GM13976 (cell line): ENCODE data around the gene PIERCE2.
"Not testable (repeated sequence)": the region's sequence is repeated elsewhere in the genome, so short reads cannot be mapped to it uniquely, and the experiment has no call there.

ENCODE experiments used
- DNase-seq: peaks from one replicate; pipeline ENCODE4 v3.0.0; 2012; ENCODE audit warnings: low spot score
- CTCF ChIP-seq: IDR thresholded peaks from 2 replicates; pipeline ENCODE4 v1.5.1; 2012; ENCODE audit warnings: borderline replicate concordance, mild to moderate bottlenecking; ENCODE audit not compliant: insufficient read depth; ENCODE audit errors: extremely low read depth, missing control alignments, control extremely low read depth
- in situ Hi-C: fragments of 300-500 bp; cut with MboI; formaldehyde crosslinking; loops from one replicate; pipeline ENCODE4 v1.12.0; 2022; ENCODE audit warnings: low sequenced_read_pairs, mixed read lengths, inconsistent platforms; ENCODE audit not compliant: unreplicated experiment

PIERCE2 gene

DNA sequence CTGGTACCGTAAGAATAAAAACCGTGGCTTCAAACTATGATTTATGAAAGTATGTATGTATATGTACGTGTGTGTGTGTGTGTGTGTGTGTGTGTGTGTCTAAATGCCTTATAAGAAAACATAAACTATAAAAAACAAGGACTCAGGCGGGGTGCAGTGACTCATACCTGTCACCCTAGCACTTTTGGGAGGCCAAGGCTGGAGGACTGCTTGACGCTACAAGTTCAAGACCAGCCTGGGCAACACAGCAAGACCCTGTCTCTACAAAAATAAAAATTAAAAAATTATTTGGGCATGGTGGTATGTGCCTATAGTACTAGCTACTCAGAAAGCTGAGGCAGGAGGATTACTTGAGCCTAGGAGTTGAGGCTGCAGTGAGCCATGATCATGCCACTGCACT lies 29.2 kb upstream of the PIERCE2 start:
- TF ChIP-seq CTCF, result no peak
- in situ Hi-C loops, result no loop called here
- DNase-seq, result no peak

DNA sequence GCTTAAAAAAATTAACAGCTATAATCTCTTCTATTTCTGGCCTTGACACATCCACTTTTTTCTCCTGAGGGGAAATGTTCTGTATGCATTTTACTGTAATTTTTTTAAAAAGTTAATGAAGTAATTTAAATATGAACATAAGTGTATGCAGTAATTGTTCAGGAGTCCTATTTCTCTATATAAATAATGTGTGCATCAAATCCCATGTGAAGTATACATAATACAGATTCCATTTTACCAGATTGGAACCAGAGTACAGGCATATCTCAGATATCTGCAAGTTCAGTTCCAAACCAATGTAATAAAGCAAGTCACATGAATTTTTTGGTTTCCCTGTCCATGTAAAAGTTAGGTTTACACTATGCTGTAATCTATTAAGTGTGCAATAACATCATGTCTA lies 26.7 kb upstream of the PIERCE2 start:
- TF ChIP-seq CTCF, result no peak
- in situ Hi-C loops, result no loop called here
- no peak for DNase-seq

DNA sequence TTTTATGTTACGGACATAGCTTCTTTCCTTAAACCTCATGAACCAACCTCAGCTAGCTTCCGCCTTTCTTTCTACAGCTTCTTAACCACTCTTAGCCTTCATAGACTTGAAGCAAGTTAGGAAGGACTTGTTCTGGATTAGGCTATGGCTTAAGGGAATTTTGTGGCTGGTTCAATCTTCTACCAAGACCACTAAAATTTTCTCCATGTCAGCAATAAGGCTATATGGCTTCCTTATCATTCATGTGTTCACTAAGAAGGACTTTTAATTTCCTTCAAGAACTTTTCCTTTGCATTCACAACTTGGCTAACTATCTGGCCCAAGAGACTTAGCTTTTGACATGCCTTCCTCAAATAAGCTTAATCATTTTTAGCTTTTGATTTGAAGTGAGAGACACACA lies 24.6 kb upstream of the PIERCE2 start:
- DNase-seq, result no peak
- in situ Hi-C loops, result no loop called here
- no peak for TF ChIP-seq CTCF

DNA sequence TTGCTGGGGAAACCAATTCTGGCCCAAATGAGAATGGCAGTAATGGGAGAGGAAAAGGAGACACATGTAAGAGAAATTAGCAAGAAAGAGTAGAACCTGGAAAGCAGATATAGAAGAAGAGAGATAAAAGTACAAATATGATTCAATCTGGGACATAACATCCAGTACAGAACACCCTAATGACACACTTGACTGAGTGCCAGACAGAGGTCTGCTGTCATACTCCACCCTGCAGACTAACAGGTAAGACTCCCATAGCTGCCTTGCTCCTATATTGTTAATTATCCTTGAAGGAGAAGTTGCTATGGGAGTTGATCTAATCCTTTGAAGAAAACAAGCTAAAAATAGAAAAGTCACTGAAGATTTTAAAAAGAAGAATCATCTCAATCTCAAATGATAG lies 21.3 kb upstream of the PIERCE2 start:
- TF ChIP-seq CTCF, result no peak
- in situ Hi-C loops, result no loop called here
- DNase-seq, result no peak

- in situ Hi-C loops, result no loop called here
- TF ChIP-seq CTCF, result no peak
- DNase-seq, result no peak
Observed at GRCh38 chr15:55389264-55389607, 19.1 kb upstream of the PIERCE2 start.

GRCh38 chr15:55394694-55395093 lies 13.6 kb upstream of the PIERCE2 start:
- in situ Hi-C loops, result no loop called here
- TF ChIP-seq CTCF, result no peak
- no peak for DNase-seq

DNA sequence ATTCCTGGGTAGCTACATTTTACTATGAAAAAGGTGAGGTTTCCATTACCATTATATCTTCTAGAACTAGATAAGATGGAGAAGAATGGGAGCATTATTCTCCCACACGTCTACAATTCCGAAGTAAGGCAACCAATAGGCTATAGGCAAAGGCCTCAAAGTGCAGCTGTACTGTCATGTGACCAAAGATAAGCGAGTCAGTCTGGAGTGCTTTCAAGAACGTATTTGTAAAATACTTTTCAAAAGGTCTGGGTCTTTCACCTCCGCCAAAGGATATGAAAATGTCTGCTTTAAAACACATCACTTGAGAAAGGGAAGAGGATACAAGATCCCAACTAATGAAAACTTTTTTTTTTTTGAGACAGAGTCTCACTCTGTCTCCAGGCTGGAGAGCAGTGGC lies 10.1 kb upstream of the PIERCE2 start:
- no peak for TF ChIP-seq CTCF
- in situ Hi-C loops, result no loop called here
- DNase-seq, result no peak

- in situ Hi-C loops, DNase-seq: not testable (repeated sequence)
Observed at GRCh38 chr15:55400050-55400449, 8.2 kb upstream of the PIERCE2 start.
